CD4-positive, CD25-positive, alpha-beta regulatory T cell (primary cell): ENCODE data around the gene ESPN. TPM values are rescaled to one million over a fixed set of nuclear protein-coding genes. Genes with fewer than 3 reads are reported as not detected.

ENCODE experiments used
- ATAC-seq, 2 donors: fragments of 150-1000 bp; cut with Tn5 transposase; one replicate each; pipeline ENCODE4 v1.10.0; 2021; ENCODE audit warnings: low read depth in 2 of 2, moderate number of reproducible peaks in 2 of 2, moderate library complexity in 1 of 2
- DNase-seq, 3 donors: peaks; one replicate each; pipeline versions ENCODE4 v3.0.0 to v3.0.0-alpha.2; 2012 to 2022; ENCODE audit warnings: mixed read lengths in 1 of 3
- H3K27ac ChIP-seq: one replicate; pipeline ENCODE4 v1.7.0; 2013; ENCODE audit warnings: mild to moderate bottlenecking, low read length; ENCODE audit not compliant: insufficient read depth, poor library complexity, severe bottlenecking
- H3K27me3 ChIP-seq: one replicate; pipeline ENCODE4 v1.7.0; 2013; ENCODE audit warnings: low read length; ENCODE audit not compliant: control insufficient read depth, insufficient read depth
- H3K36me3 ChIP-seq: one replicate; pipeline ENCODE4 v1.7.0; 2013; ENCODE audit warnings: mild to moderate bottlenecking, low read length, moderate library complexity; ENCODE audit not compliant: control insufficient read depth, insufficient read depth
- H3K4me1 ChIP-seq: 2 replicates; pipeline ENCODE4 v1.7.0; 2013; ENCODE audit warnings: mild to moderate bottlenecking, low read length; ENCODE audit not compliant: insufficient read depth, control insufficient read depth, poor library complexity, severe bottlenecking
- H3K4me3 ChIP-seq: one replicate; pipeline ENCODE4 v1.7.0; 2013; ENCODE audit warnings: low read depth, mild to moderate bottlenecking, low read length, moderate library complexity
- H3K9me3 ChIP-seq, 2 experiments: 1 replicate in 1 of 2; 2 replicates in 1 of 2; pipeline ENCODE4 v1.7.0; 2013; ENCODE audit warnings: low read length in 2 of 2, mild to moderate bottlenecking in 1 of 2, moderate library complexity in 1 of 2; ENCODE audit not compliant: control insufficient read depth in 2 of 2
- H3K27ac Mint-ChIP-seq, 3 donors: one replicate each; pipeline ENCODE4 v1.8.0; 2020 to 2022; ENCODE audit warnings: mild to moderate bottlenecking in 3 of 3, mixed read lengths in 3 of 3, moderate library complexity in 2 of 3
- H3K27me3 Mint-ChIP-seq: one replicate; pipeline ENCODE4 v1.8.0; 2022; ENCODE audit warnings: mild to moderate bottlenecking, mixed read lengths
- H3K36me3 Mint-ChIP-seq: one replicate; pipeline ENCODE4 v1.8.0; 2020; ENCODE audit warnings: mixed read lengths
- H3K4me1 Mint-ChIP-seq, 4 donors: one replicate each; pipeline ENCODE4 v1.8.0; 2020 to 2022; ENCODE audit warnings: mixed read lengths in 4 of 4, mild to moderate bottlenecking in 1 of 4
- H3K4me3 Mint-ChIP-seq, 4 donors: one replicate each; pipeline ENCODE4 v1.8.0; 2020 to 2022; ENCODE audit warnings: mild to moderate bottlenecking in 4 of 4, mixed read lengths in 4 of 4, moderate library complexity in 3 of 4
- H3K9me3 Mint-ChIP-seq, 7 donors: one replicate each; pipeline ENCODE4 v1.8.0; 2020 to 2022; ENCODE audit warnings: mixed read lengths in 7 of 7, mild to moderate bottlenecking in 3 of 7, moderate library complexity in 2 of 7
- polyA plus RNA-seq, 4 donors: library from polyadenylated mRNA; unstranded; fragments of 300-500 nt; fragmentation: Illumina TruSeq; gene quantifications; one replicate each; pipeline ENCODE4 v1.2.3, GENCODE V29; 2021
- total RNA-seq: library from RNA; stranded (reverse); gene quantifications from one replicate; pipeline ENCODE4 v1.2.3, GENCODE V29; 2022

The ESPN gene
- total and polyA plus RNA-seq, 5 donors from 2014 or later, result 0.22 to 3.7 (median 0.23) TPM

DNA sequence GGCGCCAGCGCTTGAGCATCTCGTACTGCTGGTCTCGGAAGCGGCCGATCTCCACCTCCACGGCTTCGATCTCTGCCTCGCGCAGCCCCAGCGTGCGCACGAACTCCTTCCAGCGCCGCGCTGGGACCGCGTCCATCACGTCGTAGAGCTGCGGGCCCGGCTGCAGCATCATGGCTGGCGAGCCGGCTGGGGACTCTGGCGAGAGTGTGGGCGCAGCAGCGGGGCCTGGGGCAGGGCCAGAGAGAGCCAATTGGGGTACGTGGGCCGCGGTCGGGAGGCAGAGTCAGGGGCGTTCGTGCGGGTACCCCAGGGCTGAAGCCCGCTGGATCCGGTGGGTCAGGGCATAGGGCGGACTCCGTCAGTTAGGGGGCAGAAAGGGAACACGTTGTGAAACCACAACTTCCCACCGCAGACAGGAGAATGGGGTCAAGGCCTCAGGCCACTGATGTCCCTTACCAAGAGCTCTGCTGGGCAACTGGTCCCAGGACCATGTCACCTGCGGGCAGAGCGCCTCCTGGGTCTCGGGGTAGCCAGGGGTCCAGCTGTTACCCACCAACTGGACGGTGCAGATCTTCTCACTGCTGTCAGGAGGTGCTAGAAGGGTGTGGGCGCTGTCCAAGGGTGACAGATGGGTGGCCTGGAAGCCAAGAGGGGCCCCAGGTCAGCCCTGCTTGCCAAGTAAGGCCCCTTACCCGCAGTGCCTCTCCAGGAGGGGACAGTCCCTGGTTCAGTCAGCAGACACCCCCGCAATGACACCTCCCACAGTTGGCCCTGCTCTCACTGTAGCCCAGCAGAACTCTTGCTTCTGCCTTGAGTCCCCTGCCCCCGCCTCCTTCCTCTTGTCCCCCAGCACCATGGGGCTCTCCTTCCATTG lies 37.2 kb downstream of the ESPN start:
- Mint-ChIP-seq H3K27me3 (peaks cover 13% of the 10 kb centered on the region), H3K4me1 (peaks cover 0 to 68% (median 34%) of the 10 kb centered on the region in 4 donors), H3K36me3 (peaks cover 14% of the 10 kb centered on the region), H3K27ac (peak overlapping the region; percentile 86 to 97 (median 91)), H3K4me3 (peak overlapping the region; percentile 54 to 97 (median 68)), H3K9me3 (no peaks in the 10 kb centered on the region)
- H3K4me1 ChIP-seq, result peaks cover 71% of the 10 kb centered on the region
- H3K4me3 ChIP-seq, result no peak overlapping the region
- H3K27ac ChIP-seq, result peak overlapping the region; percentile 97
- DNase-seq (peak in 1 of 3 donors; percentile 22), ATAC-seq (no peak)
- peaks cover 21% of the 10 kb centered on the region for H3K36me3 ChIP-seq
- H3K9me3 ChIP-seq, result no peaks in the 10 kb centered on the region
- H3K27me3 ChIP-seq, result no peaks in the 10 kb centered on the region

DNA sequence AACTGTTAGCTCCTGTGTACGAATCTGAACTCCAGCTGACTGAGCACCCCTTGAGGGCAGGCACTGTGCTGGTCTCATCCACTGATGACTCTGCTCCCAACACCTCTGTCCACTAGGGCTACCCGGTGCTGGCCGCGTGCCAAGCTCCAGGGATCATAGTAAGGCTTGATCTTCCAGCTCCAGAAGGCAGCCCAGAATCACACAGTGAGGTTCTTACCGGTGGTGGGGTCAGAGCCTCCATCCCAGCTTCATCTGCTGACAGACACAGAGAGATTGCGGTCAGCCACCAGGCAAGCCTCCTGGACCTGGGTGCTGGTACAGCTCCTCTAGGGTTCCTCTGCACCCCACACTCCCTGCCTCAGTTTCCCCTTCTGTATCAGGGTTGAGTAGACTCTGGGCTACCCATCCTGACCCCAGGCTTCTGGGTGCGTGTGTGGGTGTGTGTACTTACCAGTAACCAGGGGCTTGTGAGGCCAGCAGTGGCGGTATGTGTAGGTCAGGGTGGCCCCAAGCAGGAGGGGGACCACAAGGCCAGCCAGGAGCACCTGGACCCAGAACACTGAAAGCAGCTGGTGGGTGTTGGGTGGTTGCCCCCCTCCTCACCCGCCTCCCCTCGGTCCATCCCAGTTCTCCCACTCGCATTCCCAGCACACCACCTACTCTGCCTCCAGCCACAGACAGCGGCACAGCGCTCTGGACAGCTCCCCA lies 38.0 kb downstream of the ESPN start:
- H3K4me3 Mint-ChIP-seq, result peak overlapping the region; percentile 54 to 97 (median 68)
- Histone ChIP-seq H3K27ac (peak overlapping the region; percentile 97), H3K36me3 (peaks cover 21% of the 10 kb centered on the region), H3K27me3 (no peaks in the 10 kb centered on the region), H3K9me3 (no peaks in the 10 kb centered on the region), H3K4me3 (peak overlapping the region; percentile 41), H3K4me1 (peaks cover 74% of the 10 kb centered on the region)
- DNase-seq (no peak), ATAC-seq (no peak)
- H3K9me3 Mint-ChIP-seq, result no peaks in the 10 kb centered on the region
- H3K4me1 Mint-ChIP-seq, result peaks cover 0 to 69% (median 34%) of the 10 kb centered on the region in 4 donors
- H3K36me3 Mint-ChIP-seq, result peaks cover 14% of the 10 kb centered on the region
- H3K27ac Mint-ChIP-seq, result peak overlapping the region; percentile 91 to 99 (median 97)
- H3K27me3 Mint-ChIP-seq, result peaks cover 9% of the 10 kb centered on the region

DNA sequence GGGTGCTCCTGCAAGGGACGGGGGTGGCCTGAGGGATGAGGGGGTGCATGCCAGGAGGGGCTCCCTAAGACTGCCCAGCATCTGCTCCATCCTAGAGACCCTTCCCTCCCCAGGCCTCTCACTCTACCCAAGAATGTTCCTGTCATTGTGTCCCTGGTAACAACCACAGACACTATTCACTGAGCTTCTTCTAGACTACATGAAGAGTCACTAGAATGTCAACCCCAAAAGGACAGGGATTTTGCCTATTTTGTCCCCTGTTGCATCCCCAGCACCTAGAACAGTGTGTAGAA lies 38.5 kb downstream of the ESPN start:
- H3K4me1 Mint-ChIP-seq, result peaks cover 0 to 70% (median 34%) of the 10 kb centered on the region in 4 donors
- peak overlapping the region; percentile 97 for H3K27ac ChIP-seq

DNA sequence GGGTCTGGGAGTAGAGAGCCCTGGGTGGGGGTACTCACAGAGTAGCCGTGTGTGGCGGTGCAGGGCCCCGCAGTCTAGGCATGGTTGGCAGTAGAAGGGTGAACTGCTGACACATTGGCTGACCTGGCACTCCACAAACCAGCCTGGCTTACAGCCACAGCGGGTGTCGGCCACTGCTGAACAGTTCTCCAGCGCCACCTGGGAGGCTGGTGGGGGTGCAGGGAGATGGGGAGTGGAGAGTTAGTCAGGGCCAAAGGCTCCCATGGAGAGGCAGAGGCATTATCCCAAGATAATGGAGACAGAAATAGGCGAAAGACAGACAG lies 39.9 kb downstream of the ESPN start:
- H3K27ac ChIP-seq, result peak overlapping the region; percentile 97
- Mint-ChIP-seq H3K27ac (peak overlapping the region; percentile 93 to 99 (median 98)), H3K4me1 (peaks cover 0 to 65% (median 31%) of the 10 kb centered on the region in 4 donors), H3K27me3 (peaks cover 8% of the 10 kb centered on the region), H3K9me3 (no peaks in the 10 kb centered on the region), H3K36me3 (peaks cover 14% of the 10 kb centered on the region), H3K4me3 (peak overlapping the region; percentile 92 to 98 (median 96))
- ATAC-seq, result no peak
- peak in 1 of 3 donors; percentile 59 for DNase-seq
- H3K9me3 ChIP-seq, result no peaks in the 10 kb centered on the region
- H3K4me3 ChIP-seq, result peak overlapping the region; percentile 78
- H3K4me1 ChIP-seq, result peaks cover 72% of the 10 kb centered on the region
- H3K27me3 ChIP-seq, result no peaks in the 10 kb centered on the region
- H3K36me3 ChIP-seq, result peaks cover 21% of the 10 kb centered on the region

More for the DNA sequence above, 38.5 kb downstream of the ESPN start:
- H3K4me3 ChIP-seq, result peak overlapping the region; percentile 41
- Mint-ChIP-seq H3K4me3 (peak overlapping the region; percentile 70 to 97 (median 78)), H3K9me3 (no peaks in the 10 kb centered on the region), H3K27me3 (peaks cover 8% of the 10 kb centered on the region), H3K36me3 (peaks cover 14% of the 10 kb centered on the region), H3K27ac (peak overlapping the region; percentile 39 to 99 (median 97))
- ATAC-seq (no peak), DNase-seq (no peak)
- H3K9me3 ChIP-seq, result no peaks in the 10 kb centered on the region
- H3K36me3 ChIP-seq, result peaks cover 21% of the 10 kb centered on the region
- no peaks in the 10 kb centered on the region for H3K27me3 ChIP-seq
- H3K4me1 ChIP-seq, result peaks cover 74% of the 10 kb centered on the region

DNA sequence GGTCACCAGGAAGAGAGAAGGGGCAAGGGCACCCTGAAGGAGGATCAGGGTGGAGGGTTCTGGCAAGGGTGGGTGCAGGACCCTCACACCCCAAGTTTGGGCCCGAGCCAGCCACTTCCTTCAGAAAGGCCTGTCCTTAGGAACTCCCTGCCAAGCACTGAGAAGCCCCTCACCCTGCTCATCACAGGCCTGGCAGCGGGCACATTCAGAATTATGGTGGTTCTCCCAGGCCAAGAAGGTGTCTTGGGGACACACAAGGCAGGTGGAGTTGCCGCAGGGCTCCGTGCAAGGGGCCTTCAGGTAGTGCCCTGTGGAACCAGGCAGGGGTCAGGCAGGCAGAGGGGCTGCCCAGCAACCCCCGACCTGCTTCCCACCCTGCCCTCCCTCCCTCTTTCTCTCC lies 40.3 kb downstream of the ESPN start:
- Mint-ChIP-seq H3K36me3 (peaks cover 14% of the 10 kb centered on the region), H3K27me3 (peaks cover 8% of the 10 kb centered on the region), H3K9me3 (no peaks in the 10 kb centered on the region), H3K4me3 (peak overlapping the region; percentile 92 to 98 (median 96)), H3K4me1 (peaks cover 0 to 61% (median 29%) of the 10 kb centered on the region in 4 donors), H3K27ac (peak overlapping the region; percentile 93 to 99 (median 98))
- no peak for ATAC-seq
- Histone ChIP-seq H3K36me3 (peaks cover 21% of the 10 kb centered on the region), H3K9me3 (no peaks in the 10 kb centered on the region), H3K27ac (peak overlapping the region; percentile 97), H3K4me1 (peaks cover 68% of the 10 kb centered on the region), H3K27me3 (no peaks in the 10 kb centered on the region), H3K4me3 (peak overlapping the region; percentile 78)
- peak in 1 of 3 donors; percentile 21 for DNase-seq

DNA sequence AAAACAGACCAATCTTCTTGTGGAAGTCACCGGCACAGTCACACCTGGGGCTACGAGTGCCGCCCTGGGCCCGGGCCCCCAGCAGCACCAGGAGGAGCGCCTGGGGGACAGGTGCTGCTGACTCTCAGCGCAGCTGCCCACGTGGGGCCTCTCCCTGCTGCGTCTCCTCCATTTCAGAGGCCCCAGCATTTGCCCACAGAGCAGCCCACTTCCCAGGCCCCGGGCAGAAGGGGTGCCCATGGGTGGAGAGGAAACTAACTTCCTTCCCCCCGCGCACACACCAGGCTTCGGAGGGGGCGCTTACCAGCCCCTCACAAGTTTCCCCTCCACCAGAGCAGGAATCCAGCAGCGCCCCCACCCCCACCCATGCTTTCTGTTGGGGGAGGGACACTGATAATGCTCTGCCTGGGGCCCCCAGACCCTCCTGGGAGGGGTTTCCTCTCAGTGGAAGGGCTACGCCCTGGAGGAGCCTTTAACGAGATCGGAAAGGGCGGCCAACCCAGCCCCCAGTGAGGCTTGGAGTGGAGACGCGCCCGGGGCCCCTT lies 41.0 kb downstream of the ESPN start:
- no peaks in the 10 kb centered on the region for H3K9me3 Mint-ChIP-seq
- H3K27me3 Mint-ChIP-seq, result peaks cover 2% of the 10 kb centered on the region
- peak; percentile 29 to 71 (median 59) for DNase-seq
- peaks cover 62% of the 10 kb centered on the region for H3K4me1 ChIP-seq
- peaks cover 14% of the 10 kb centered on the region for H3K36me3 Mint-ChIP-seq
- no peaks in the 10 kb centered on the region for H3K9me3 ChIP-seq
- peaks cover 0 to 57% (median 25%) of the 10 kb centered on the region in 4 donors for H3K4me1 Mint-ChIP-seq
- peak overlapping the region; percentile 78 for H3K4me3 ChIP-seq
- H3K4me3 Mint-ChIP-seq, result peak overlapping the region; percentile 92 to 98 (median 96)
- peak overlapping the region; percentile 97 for H3K27ac ChIP-seq
- H3K27me3 ChIP-seq, result no peaks in the 10 kb centered on the region
- ATAC-seq, result peak; percentile 44 to 52
- peaks cover 21% of the 10 kb centered on the region for H3K36me3 ChIP-seq
- H3K27ac Mint-ChIP-seq, result peak overlapping the region; percentile 86 to 93 (median 92)

DNA sequence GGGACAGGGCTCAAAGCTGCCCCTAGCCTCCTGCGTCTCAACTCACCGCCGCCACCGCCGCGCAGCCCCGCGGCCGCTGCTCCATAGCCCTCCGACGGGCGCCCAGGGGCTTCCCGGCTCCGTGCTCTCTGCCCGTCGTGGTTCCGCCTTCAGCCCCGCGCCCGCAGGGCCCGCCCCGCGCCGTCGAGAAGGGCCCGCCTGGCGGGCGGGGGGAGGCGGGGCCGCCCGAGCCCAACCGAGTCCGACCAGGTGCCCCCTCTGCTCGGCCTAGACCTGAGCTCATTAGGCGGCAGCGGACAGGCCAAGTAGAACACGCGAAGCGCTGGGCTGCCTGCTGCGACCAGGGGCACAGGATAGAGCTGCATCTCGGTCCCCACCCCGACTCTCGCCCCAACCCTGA lies 41.4 kb downstream of the ESPN start, which contains the start of gene TNFRSF25:
TSS of gene TNFRSF25 (minus strand) at position 151 of the 400 bp plus-strand sequence. CDS start at position 85, 66 bp downstream.
- peak within 1 kb of the TSS; percentile 78 for H3K4me3 ChIP-seq
- H3K27ac Mint-ChIP-seq, result peak within 1 kb of the TSS; percentile 86 to 93 (median 92)

More for the DNA sequence above, 41.4 kb downstream of the ESPN start, which contains the start of gene TNFRSF25:
- Histone ChIP-seq H3K27ac (peak within 1 kb of the TSS; percentile 97), H3K36me3 (peaks cover 21% of the 10 kb centered on the region), H3K27me3 (no peaks in the 10 kb centered on the region), H3K4me1 (peaks cover 57% of the 10 kb centered on the region), H3K9me3 (no peaks in the 10 kb centered on the region)
- H3K9me3 Mint-ChIP-seq, result no peaks in the 10 kb centered on the region
- H3K36me3 Mint-ChIP-seq, result peaks cover 14% of the 10 kb centered on the region
- no peaks in the 10 kb centered on the region for H3K27me3 Mint-ChIP-seq
- ATAC-seq, result peak; percentile 67 to 71
- peak within 1 kb of the TSS; percentile 92 to 98 (median 96) for H3K4me3 Mint-ChIP-seq
- peaks cover 0 to 52% (median 20%) of the 10 kb centered on the region in 4 donors for H3K4me1 Mint-ChIP-seq
- DNase-seq, result peak; percentile 64 to 72 (median 69)
